Gastroesophageal sphincter (tissue), 4 donors: ENCODE measurements around the gene SCN2B. TPM values are rescaled to one million over a fixed set of nuclear protein-coding genes. Genes with fewer than 3 reads are reported as not detected.
A peak's percentile ranks its signal among the peaks of the same experiment; 100 is the strongest.

ENCODE experiments used
- ATAC-seq: fragments of 150-250 bp; one replicate; pipeline ENCODE4 v1.9.1; 2016; ENCODE audit warnings: mild to moderate bottlenecking, moderate library complexity
- H3K27ac ChIP-seq, 4 donors: fragments of 200-600 bp; sonication (generic) in 3 of 4; 1 replicate in 3 of 4; 2 replicates in 1 of 4; pipeline ENCODE4 v1.5.1; 2016 to 2019
- H3K27me3 ChIP-seq: fragments of 200-600 bp; sonication (generic); one replicate; pipeline ENCODE4 v1.5.1; 2019
- H3K36me3 ChIP-seq, 2 donors: fragments of 200-600 bp; sonication (generic); one replicate each; pipeline ENCODE4 v1.5.1; 2019; ENCODE audit warnings: control low read depth in 1 of 2
- H3K4me1 ChIP-seq, 3 donors: fragments of 200-600 bp; sonication (generic); 1 replicate in 2 of 3; 2 replicates in 1 of 3; pipeline ENCODE4 v1.5.1; 2016 to 2019; ENCODE audit warnings: control low read depth in 2 of 3
- H3K4me3 ChIP-seq, 2 donors: fragments of 200-600 bp; sonication (generic); one replicate each; pipeline ENCODE4 v1.5.1; 2019; ENCODE audit warnings: mild to moderate bottlenecking in 1 of 2, moderate library complexity in 1 of 2
- H3K9me3 ChIP-seq, 3 donors: fragments of 200-600 bp; sonication (generic); one replicate each; pipeline ENCODE4 v1.5.1; 2017 to 2019; ENCODE audit warnings: control low read depth in 2 of 3
- CTCF ChIP-seq, 4 experiments: fragments of 200-600 bp in 2 of 4; fragments of 450-650 bp in 2 of 4; sonication (generic) in 1 of 4; IDR thresholded peaks; one replicate each; pipeline ENCODE4 v1.5.1; 2017 to 2019; ENCODE audit warnings: antibody characterized with exemption in 4 of 4, mild to moderate bottlenecking in 2 of 4, moderate library complexity in 2 of 4
- EP300 ChIP-seq: sonication (generic); formaldehyde crosslinking; IDR thresholded peaks from one replicate; pipeline ENCODE4 v1.6.1; 2017; ENCODE audit warnings: antibody characterized with exemption, mild to moderate bottlenecking
- POLR2A ChIP-seq, 2 donors: fragments of 450-650 bp; IDR thresholded peaks; one replicate each; pipeline ENCODE4 v1.6.1; 2017; ENCODE audit warnings: antibody characterized with exemption in 2 of 2, mild to moderate bottlenecking in 2 of 2, moderate library complexity in 1 of 2
- POLR2AphosphoS5 ChIP-seq: sonication (generic); formaldehyde crosslinking; IDR thresholded peaks from one replicate; pipeline ENCODE4 v1.6.1; 2017; ENCODE audit warnings: antibody characterized with exemption
- WGBS, 2 donors: methylation state at CpG; one replicate each; pipeline ENCODE4 v1.1.5; 2018; ENCODE audit warnings: low coverage in 1 of 2; 5-methylcytosine and 5-hydroxymethylcytosine counted together
- total RNA-seq, 4 donors: library from RNA; depleted of rRNA; stranded (reverse); fragments of >200 nt; gene quantifications; one replicate each; pipeline ENCODE4 v1.1.0, GENCODE V29; 2016

Gene SCN2B
- total RNA-seq, 4 donors from 2014 or later, result 0.25 to 1.0 (median 0.49) TPM

DNA sequence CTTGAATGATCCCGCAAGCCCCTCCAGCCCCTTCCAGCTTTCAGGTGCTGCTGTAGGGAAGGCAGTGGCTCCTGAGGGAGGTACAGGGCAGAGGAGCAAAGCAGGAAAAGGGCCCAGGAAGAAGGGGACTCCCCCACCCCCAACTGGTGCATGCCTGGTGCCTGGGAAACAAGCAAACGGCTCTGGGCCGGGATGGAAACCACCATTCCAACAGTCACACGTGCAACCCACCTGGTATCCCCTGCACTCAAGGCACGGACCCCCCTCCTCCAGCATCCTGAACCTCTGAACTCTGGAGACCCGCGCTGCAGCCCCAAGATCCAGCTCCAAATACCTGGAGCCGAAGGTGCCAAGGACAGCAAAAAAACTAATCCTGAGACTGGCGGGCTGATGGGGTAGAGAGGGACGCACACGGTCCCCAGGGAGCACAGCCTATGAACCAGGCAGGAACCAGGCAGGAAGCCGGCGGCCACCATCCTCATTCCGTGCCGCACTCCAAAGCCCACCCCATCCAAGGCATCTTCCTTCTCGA lies 24.4 kb downstream of the SCN2B start:
- TF ChIP-seq POLR2AphosphoS5 (no peak), POLR2A (IDR thresholded peaks at IDR 0.05) (no peak), EP300 (no peak), CTCF (IDR thresholded peaks at IDR 0.05) (no peak)
- Histone ChIP-seq H3K9me3 (no peaks in the 10 kb centered on the region), H3K4me1 (peaks cover 0 to 38% (median 17%) of the 10 kb centered on the region in 3 donors), H3K27ac (peak overlapping the region in 1 of 4 donors; percentile 52), H3K27me3 (peaks cover 65% of the 10 kb centered on the region), H3K36me3 (no peaks in the 10 kb centered on the region), H3K4me3 (peak overlapping the region in 1 of 2 donors; percentile 58)
- WGBS, 2 donors, result 45% methylated on average over 4 of the region's 16 CpGs; no CpG with 5 or more reads in 1 of the 2 donors
- ATAC-seq, result peak; percentile 4

DNA sequence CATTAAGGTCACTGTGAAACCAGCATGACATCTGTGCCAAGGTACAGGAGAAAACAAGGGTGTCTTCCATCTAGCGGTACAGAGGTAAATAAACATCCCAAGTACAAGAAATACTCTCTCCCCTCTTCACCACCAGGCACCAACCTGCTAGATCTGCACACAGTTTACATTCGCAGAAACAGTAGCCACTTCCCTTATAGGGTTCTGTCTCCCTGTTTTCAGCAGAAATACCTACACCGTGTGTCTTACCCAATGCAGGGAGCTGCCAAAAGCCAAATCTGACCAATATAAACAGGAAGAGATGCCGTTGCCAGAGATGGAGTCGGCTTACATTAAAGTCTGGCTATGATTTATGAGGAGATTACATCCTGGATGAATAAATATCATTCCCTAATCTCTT lies 25.0 kb downstream of the SCN2B start:
- Histone ChIP-seq H3K27me3 (peaks cover 58% of the 10 kb centered on the region), H3K4me3 (no peak overlapping the region), H3K27ac (no peak overlapping the region)

GRCh38 chr11:118149493-118149892 lies 26.9 kb downstream of the SCN2B start:
- Histone ChIP-seq H3K27ac (no peak overlapping the region), H3K36me3 (no peaks in the 10 kb centered on the region), H3K4me1 (peaks cover 0 to 50% (median 22%) of the 10 kb centered on the region in 3 donors), H3K4me3 (no peak overlapping the region), H3K9me3 (no peaks in the 10 kb centered on the region), H3K27me3 (peaks cover 54% of the 10 kb centered on the region)
- WGBS, 2 donors, result 100% methylated on average over 1 of the region's 1 CpG; no CpG with 5 or more reads in 1 of the 2 donors
- TF ChIP-seq EP300 (no peak), POLR2A (IDR thresholded peaks at IDR 0.05) (no peak), POLR2AphosphoS5 (no peak), CTCF (IDR thresholded peaks at IDR 0.05) (no peak)
- no peak for ATAC-seq

More for the DNA sequence above, 25.0 kb downstream of the SCN2B start:
- WGBS, 2 donors, result 29 to 37% methylated on average over 5 of the region's 5 CpGs
- H3K36me3 ChIP-seq, result no peaks in the 10 kb centered on the region
- H3K9me3 ChIP-seq, result no peaks in the 10 kb centered on the region
- TF ChIP-seq EP300, result no peak
- TF ChIP-seq CTCF (IDR thresholded peaks at IDR 0.05), result peak in 1 of 4 experiments; percentile 5
- no peak for ATAC-seq
- H3K4me1 ChIP-seq, result peaks cover 0 to 32% (median 16%) of the 10 kb centered on the region in 3 donors

- H3K27ac ChIP-seq, result no peak overlapping the region
- TF ChIP-seq POLR2A (IDR thresholded peaks at IDR 0.05), result no peak
- ATAC-seq, result no peak
- H3K9me3 ChIP-seq, result no peaks in the 10 kb centered on the region
- peaks cover 0 to 51% (median 22%) of the 10 kb centered on the region in 3 donors for H3K4me1 ChIP-seq
- H3K36me3 ChIP-seq, result no peaks in the 10 kb centered on the region
- peaks cover 54% of the 10 kb centered on the region for H3K27me3 ChIP-seq
- H3K4me3 ChIP-seq, result no peak overlapping the region
- 67 to 83% methylated on average over 1 to 2 of the region's 2 CpGs for WGBS, 2 donors
Observed at GRCh38 chr11:118148856-118149255, 27.6 kb downstream of the SCN2B start.

DNA sequence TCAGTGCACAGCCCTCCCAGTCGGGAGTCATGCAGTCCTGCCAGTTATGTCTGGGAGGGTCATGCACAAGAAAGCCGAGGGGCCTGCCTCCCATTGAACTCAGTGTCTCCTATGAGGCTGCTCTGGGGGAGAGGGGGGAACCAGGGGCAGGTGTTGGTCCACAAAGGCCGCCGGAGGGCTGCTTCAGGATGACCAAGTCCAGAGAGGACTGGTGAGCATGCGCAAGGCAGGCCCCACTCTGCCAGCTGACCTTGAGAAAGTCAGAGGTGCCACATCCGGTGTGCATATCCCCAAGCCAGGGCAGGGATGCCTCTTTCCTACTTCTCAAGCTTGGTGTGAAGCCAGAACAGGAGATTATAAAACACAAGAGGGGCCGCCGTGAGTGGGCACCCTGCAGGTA lies 28.2 kb downstream of the SCN2B start:
- no peak for TF ChIP-seq EP300
- no peaks in the 10 kb centered on the region for H3K36me3 ChIP-seq
- 100% methylated on average over 2 of the region's 8 CpGs; no CpG with 5 or more reads in 1 of the 2 donors for WGBS, 2 donors
- H3K4me1 ChIP-seq, result peaks cover 0 to 47% (median 22%) of the 10 kb centered on the region in 3 donors
- H3K4me3 ChIP-seq, result no peak overlapping the region
- H3K27me3 ChIP-seq, result peaks cover 54% of the 10 kb centered on the region
- no peak overlapping the region for H3K27ac ChIP-seq
- no peaks in the 10 kb centered on the region for H3K9me3 ChIP-seq
- ATAC-seq, result no peak

DNA sequence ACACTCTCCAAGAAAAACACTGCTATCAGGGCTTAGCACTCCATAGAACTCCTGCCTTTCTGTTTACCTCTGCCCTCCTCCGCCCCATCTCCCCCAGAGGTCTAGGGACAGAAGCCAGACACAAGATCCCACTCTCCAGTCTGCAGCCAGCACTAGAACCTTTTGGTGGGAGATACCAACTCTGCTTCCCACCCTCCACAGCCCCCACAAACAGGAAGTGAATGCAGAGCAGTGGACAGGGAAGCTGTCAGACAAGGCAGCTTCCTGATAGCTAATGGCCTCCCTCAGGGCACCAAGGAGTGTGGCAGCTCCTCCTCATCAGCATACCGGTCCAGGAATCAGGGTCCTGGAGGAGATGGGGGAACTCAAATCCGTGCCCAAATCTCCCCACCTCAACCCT lies 28.9 kb downstream of the SCN2B start:
- Histone ChIP-seq H3K27ac (no peak overlapping the region), H3K27me3 (peaks cover 54% of the 10 kb centered on the region), H3K36me3 (no peaks in the 10 kb centered on the region), H3K4me3 (no peak overlapping the region), H3K4me1 (peaks cover 0 to 40% (median 20%) of the 10 kb centered on the region in 3 donors), H3K9me3 (no peaks in the 10 kb centered on the region)
- no peak for ATAC-seq
- TF ChIP-seq CTCF (IDR thresholded peaks at IDR 0.05) (no peak), POLR2AphosphoS5 (no peak), EP300 (no peak), POLR2A (IDR thresholded peaks at IDR 0.05) (no peak)
- 58% methylated on average over 2 of the region's 3 CpGs; no CpG with 5 or more reads in 1 of the 2 donors for WGBS, 2 donors
